ENCODE results near the gene PLP2. TPM values are rescaled to one million over a fixed set of nuclear protein-coding genes. Genes with fewer than 3 reads are reported as not detected.

The PLP2 gene
- total and polyA plus RNA-seq, 2 donors from 2014 or later = 58.6 to 139 TPM

- intact Hi-C loops (cut with DNase I) = no loop called here
- no peak for TF ChIP-seq CTCF (IDR thresholded peaks at IDR 0.05; ENCODE audit: borderline replicate concordance, extremely low read depth, insufficient read depth)
- H3K27ac ChIP-seq (ENCODE audit: low read depth in 2 of 2, low read length in 2 of 2) = no peak overlapping the region
Observed at GRCh38 chrX:49174723-49175122, 3.0 kb downstream of the PLP2 start.

DNA sequence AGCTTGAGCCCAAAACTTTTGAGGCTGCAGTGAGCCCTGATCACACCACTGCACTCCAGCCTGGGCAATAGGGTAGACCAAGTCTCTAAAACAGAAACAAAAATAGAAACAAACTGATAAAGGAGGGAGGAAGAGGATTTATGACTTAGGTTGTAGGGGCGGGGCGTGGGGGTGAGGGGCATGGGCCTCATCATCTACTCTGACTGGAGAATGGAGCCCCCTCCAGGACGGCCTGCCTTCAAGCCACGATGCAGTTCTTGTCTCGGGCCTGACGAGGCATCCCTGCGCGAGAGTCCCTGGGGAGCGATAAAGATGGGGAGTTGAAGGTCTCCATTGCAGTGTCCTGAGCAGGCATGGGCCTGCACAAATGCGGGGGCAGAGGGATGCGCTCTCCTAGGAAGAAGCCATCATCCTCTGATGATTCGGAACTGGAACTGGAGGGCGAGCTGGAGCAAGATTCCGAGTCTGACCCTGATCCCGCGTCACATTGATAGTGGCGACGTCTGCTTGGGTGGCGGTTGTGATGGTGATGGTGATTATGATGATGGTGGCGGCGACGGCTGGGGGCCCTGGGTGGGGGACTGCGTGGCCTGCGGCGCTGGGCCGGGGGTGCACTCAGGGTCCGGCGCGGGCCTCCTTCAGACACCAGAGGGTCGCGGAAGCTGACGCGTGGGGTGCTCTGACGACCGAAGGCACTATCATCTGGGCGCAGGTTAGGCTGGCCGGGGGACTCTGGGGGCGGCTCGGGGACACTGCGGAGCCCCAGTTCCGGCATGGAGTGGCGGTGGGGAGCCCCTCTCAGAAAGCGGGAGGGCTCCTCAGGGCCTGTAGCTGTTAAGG, 4.0 kb downstream of the PLP2 start:
- TF ChIP-seq CTCF (IDR thresholded peaks at IDR 0.05; ENCODE audit: borderline replicate concordance, extremely low read depth, insufficient read depth) = no peak
- H3K4me3 ChIP-seq (ENCODE audit: low read length in 3 of 3) = no peak overlapping the region
- H3K36me3 ChIP-seq (ENCODE audit: control insufficient read depth in 2 of 3, insufficient read depth in 3 of 3, low read length in 3 of 3) = no peaks in the 10 kb centered on the region
- intact Hi-C loops (cut with DNase I) = no loop called here
- H3K9me3 ChIP-seq (ENCODE audit: control insufficient read depth in 2 of 3, insufficient read depth in 1 of 3, low read length in 3 of 3) = no peaks in the 10 kb centered on the region
- H3K4me1 ChIP-seq (ENCODE audit: control insufficient read depth in 2 of 3, insufficient read depth in 2 of 3, low read depth in 1 of 3, low read length in 3 of 3) = peaks cover 0 to 2% (median 0%) of the 10 kb centered on the region in 3 donors
- DNase-seq = no peak
- no peaks in the 10 kb centered on the region for H3K27me3 ChIP-seq (ENCODE audit: control insufficient read depth, insufficient read depth, low read length)
- H3K27ac ChIP-seq (ENCODE audit: low read depth in 2 of 2, low read length in 2 of 2) = no peak overlapping the region
- no peak overlapping the region for H3K9ac ChIP-seq (ENCODE audit: low read length in 3 of 3)
- FAIRE-seq = no peak

More at GRCh38 chrX:49174723-49175122, 3.0 kb downstream of the PLP2 start:
- DNase-seq (no peak), FAIRE-seq (no peak)
- no peak overlapping the region for H3K9ac ChIP-seq (ENCODE audit: low read length in 3 of 3)
- H3K9me3 ChIP-seq (ENCODE audit: control insufficient read depth in 2 of 3, insufficient read depth in 1 of 3, low read length in 3 of 3) = no peaks in the 10 kb centered on the region
- no peaks in the 10 kb centered on the region for H3K36me3 ChIP-seq (ENCODE audit: control insufficient read depth in 2 of 3, insufficient read depth in 3 of 3, low read length in 3 of 3)
- H3K4me3 ChIP-seq (ENCODE audit: low read length in 3 of 3) = no peak overlapping the region
- peaks cover 0 to 2% (median 0%) of the 10 kb centered on the region in 3 donors for H3K4me1 ChIP-seq (ENCODE audit: control insufficient read depth in 2 of 3, insufficient read depth in 2 of 3, low read depth in 1 of 3, low read length in 3 of 3)
- H3K27me3 ChIP-seq (ENCODE audit: control insufficient read depth, insufficient read depth, low read length) = no peaks in the 10 kb centered on the region

- intact Hi-C loops (cut with DNase I) = no loop called here
- no peak for TF ChIP-seq CTCF (IDR thresholded peaks at IDR 0.05; ENCODE audit: borderline replicate concordance, extremely low read depth, insufficient read depth)
- DNase-seq (no peak), FAIRE-seq (no peak)
- no peaks in the 10 kb centered on the region for H3K27me3 ChIP-seq (ENCODE audit: control insufficient read depth, insufficient read depth, low read length)
- H3K36me3 ChIP-seq (ENCODE audit: control insufficient read depth in 2 of 3, insufficient read depth in 3 of 3, low read length in 3 of 3) = no peaks in the 10 kb centered on the region
- no peak overlapping the region for H3K9ac ChIP-seq (ENCODE audit: low read length in 3 of 3)
- H3K4me1 ChIP-seq (ENCODE audit: control insufficient read depth in 2 of 3, insufficient read depth in 2 of 3, low read depth in 1 of 3, low read length in 3 of 3) = peaks cover 0 to 2% (median 0%) of the 10 kb centered on the region in 3 donors
- no peak overlapping the region for H3K27ac ChIP-seq (ENCODE audit: low read depth in 2 of 2, low read length in 2 of 2)
- no peak overlapping the region for H3K4me3 ChIP-seq (ENCODE audit: low read length in 3 of 3)
- no peaks in the 10 kb centered on the region for H3K9me3 ChIP-seq (ENCODE audit: control insufficient read depth in 2 of 3, insufficient read depth in 1 of 3, low read length in 3 of 3)
Observed at GRCh38 chrX:49176421-49177326, 5.0 kb downstream of the PLP2 start.

Measured in kidney (tissue), 14 donors.